Small intestine (tissue), 7 donors: ENCODE measurements around the gene IL7R. TPM values are rescaled to one million over a fixed set of nuclear protein-coding genes. Genes with fewer than 3 reads are reported as not detected.

ENCODE experiments used
- DNase-seq, 2 donors: peaks; one replicate each; pipeline versions ENCODE4 v3.0.0 to v3.0.0-alpha.2; 2013
- FAIRE-seq: peaks from 2 replicates; lab custom pipeline; 2012; peaks lifted over from hg19 to GRCh38; lab: Jason Lieb, UNC
- H3K27ac ChIP-seq, 3 donors: one replicate each; pipeline ENCODE4 v1.5.1; 2013; ENCODE audit warnings: low read length in 2 of 3, mild to moderate bottlenecking in 2 of 3, control low read depth in 1 of 3, inconsistent platforms in 1 of 3, low read depth in 1 of 3, moderate library complexity in 1 of 3
- H3K27me3 ChIP-seq, 3 donors: one replicate each; pipeline ENCODE4 v1.6.1; 2013; ENCODE audit warnings: low read length in 3 of 3, inconsistent platforms in 1 of 3; ENCODE audit not compliant: control insufficient read depth in 3 of 3, insufficient read depth in 3 of 3
- H3K36me3 ChIP-seq, 3 donors: one replicate each; pipeline ENCODE4 v1.6.1; 2013; ENCODE audit warnings: low read length in 3 of 3, inconsistent platforms in 1 of 3, low read depth in 1 of 3, mild to moderate bottlenecking in 1 of 3, moderate library complexity in 1 of 3; ENCODE audit not compliant: control insufficient read depth in 3 of 3, insufficient read depth in 2 of 3
- H3K4me1 ChIP-seq, 3 donors: one replicate each; pipeline ENCODE4 v1.6.1; 2013; ENCODE audit warnings: low read length in 2 of 3, inconsistent platforms in 1 of 3, low read depth in 1 of 3, mild to moderate bottlenecking in 1 of 3, moderate library complexity in 1 of 3; ENCODE audit not compliant: control insufficient read depth in 3 of 3, insufficient read depth in 2 of 3
- H3K4me3 ChIP-seq, 3 donors: one replicate each; pipeline ENCODE4 v1.5.1; 2013; ENCODE audit warnings: low read length in 3 of 3, control low read depth in 1 of 3, inconsistent platforms in 1 of 3, low read depth in 1 of 3, mild to moderate bottlenecking in 1 of 3, moderate library complexity in 1 of 3
- H3K9me3 ChIP-seq, 2 donors: one replicate each; pipeline ENCODE4 v1.6.1; 2013; ENCODE audit warnings: low read depth in 1 of 2, low read length in 1 of 2; ENCODE audit not compliant: control insufficient read depth in 2 of 2, insufficient read depth in 1 of 2
- WGBS, 3 donors: extraction: QIAGEN DNeasy Blood & Tissue Kit; methylation state at CpG; one replicate each; pipeline ENCODE4 v1.1.7; 2013; 5-methylcytosine and 5-hydroxymethylcytosine counted together
- polyA plus RNA-seq, 4 donors: library from polyadenylated mRNA; stranded (reverse) in 3 of 4; unstranded in 1 of 4; fragments of 200-250 nt in 3 of 4; fragments of 120-200 nt in 1 of 4; gene quantifications; one replicate each; pipeline versions ENCODE4 v1.2.1 to v1.2.3, GENCODE V29; 2013
- donor health status: healthy with polysubstance abuse.
- donor health status: control.
- donor health status: control.
- donor health status: Bipolar disorder and iron deficiency.
- donor health status: healthy.

The IL7R gene
- polyA plus RNA-seq, 4 donors: 2.9 to 10.4 (median 7.0) TPM

GRCh38 chr5:35898952-35899660, 42.4 kb downstream of the IL7R start:
- H3K9me3 ChIP-seq: no peaks in the 10 kb centered on the region
- H3K36me3 ChIP-seq: no peaks in the 10 kb centered on the region
- no peak overlapping the region for H3K4me3 ChIP-seq
- FAIRE-seq: no peak
- H3K27me3 ChIP-seq: peaks cover 0 to 2% (median 0%) of the 10 kb centered on the region in 3 donors
- 81 to 90% (median 90%) methylated on average over 7 of the region's 7 CpGs for WGBS, 3 donors
- no peak overlapping the region for H3K27ac ChIP-seq
- H3K4me1 ChIP-seq: no peaks in the 10 kb centered on the region
- DNase-seq: no peak

GRCh38 chr5:35899800-35900199, 43.1 kb downstream of the IL7R start:
- DNase-seq: peak in 1 of 2 donors; percentile 58
- Histone ChIP-seq H3K9me3 (no peaks in the 10 kb centered on the region), H3K4me3 (no peak overlapping the region), H3K4me1 (no peaks in the 10 kb centered on the region), H3K36me3 (no peaks in the 10 kb centered on the region), H3K27me3 (peaks cover 0 to 2% (median 0%) of the 10 kb centered on the region in 3 donors), H3K27ac (no peak overlapping the region)
- 41 to 55% (median 47%) methylated on average over 3 of the region's 3 CpGs for WGBS, 3 donors
- no peak for FAIRE-seq

GRCh38 chr5:35900972-35901695, 44.4 kb downstream of the IL7R start:
- DNase-seq (no peak), FAIRE-seq (no peak)
- no peaks in the 10 kb centered on the region for H3K9me3 ChIP-seq
- H3K27me3 ChIP-seq: no peaks in the 10 kb centered on the region
- 88 to 93% (median 88%) methylated on average over 3 of the region's 3 CpGs for WGBS, 3 donors
- no peak overlapping the region for H3K4me3 ChIP-seq
- no peaks in the 10 kb centered on the region for H3K36me3 ChIP-seq
- no peaks in the 10 kb centered on the region for H3K4me1 ChIP-seq
- no peak overlapping the region for H3K27ac ChIP-seq

GRCh38 chr5:35902046-35902672, 45.5 kb downstream of the IL7R start:
- Histone ChIP-seq H3K36me3 (no peaks in the 10 kb centered on the region), H3K4me1 (no peaks in the 10 kb centered on the region), H3K27ac (no peak overlapping the region), H3K4me3 (no peak overlapping the region), H3K27me3 (no peaks in the 10 kb centered on the region), H3K9me3 (no peaks in the 10 kb centered on the region)
- peak; percentile 26 to 43 for DNase-seq
- no peak for FAIRE-seq
- 25 to 67% (median 40%) methylated on average over 2 of the region's 2 CpGs for WGBS, 3 donors

- H3K4me3 ChIP-seq: no peak overlapping the region
- WGBS, 3 donors: 84 to 91% (median 87%) methylated on average over 6 of the region's 6 CpGs
- no peak overlapping the region for H3K27ac ChIP-seq
- no peaks in the 10 kb centered on the region for H3K36me3 ChIP-seq
- no peaks in the 10 kb centered on the region for H3K4me1 ChIP-seq
- no peak for DNase-seq
- H3K9me3 ChIP-seq: no peaks in the 10 kb centered on the region
- no peak for FAIRE-seq
- H3K27me3 ChIP-seq: no peaks in the 10 kb centered on the region
These were observed 47.0 kb downstream of the IL7R start for GRCh38 chr5:35903631-35904203.

- no peak overlapping the region for H3K27ac ChIP-seq
- no peaks in the 10 kb centered on the region for H3K27me3 ChIP-seq
- FAIRE-seq: no peak
- no peaks in the 10 kb centered on the region for H3K9me3 ChIP-seq
- no peak for DNase-seq
- no peaks in the 10 kb centered on the region for H3K4me1 ChIP-seq
- no peak overlapping the region for H3K4me3 ChIP-seq
- WGBS, 3 donors: 74 to 85% (median 82%) methylated on average over 11 of the region's 11 CpGs
- no peaks in the 10 kb centered on the region for H3K36me3 ChIP-seq
These were observed 47.9 kb downstream of the IL7R start for GRCh38 chr5:35904443-35905132.

GRCh38 chr5:35908228-35908627, 51.5 kb downstream of the IL7R start:
- FAIRE-seq (no peak), DNase-seq (no peak)
- no peaks in the 10 kb centered on the region for H3K4me1 ChIP-seq
- H3K27me3 ChIP-seq: no peaks in the 10 kb centered on the region
- no peak overlapping the region for H3K4me3 ChIP-seq
- H3K36me3 ChIP-seq: no peaks in the 10 kb centered on the region
- WGBS, 3 donors: 43 to 61% (median 46%) methylated on average over 1 of the region's 1 CpG
- no peak overlapping the region for H3K27ac ChIP-seq
- H3K9me3 ChIP-seq: peaks cover 0 to 6% of the 10 kb centered on the region in 2 donors

- H3K27ac ChIP-seq: no peak overlapping the region
- H3K27me3 ChIP-seq: no peaks in the 10 kb centered on the region
- peak in 1 of 2 donors; percentile 21 for DNase-seq
- no peak overlapping the region for H3K4me3 ChIP-seq
- no peaks in the 10 kb centered on the region for H3K36me3 ChIP-seq
- H3K9me3 ChIP-seq: peaks cover 0 to 6% of the 10 kb centered on the region in 2 donors
- no peak for FAIRE-seq
- H3K4me1 ChIP-seq: no peaks in the 10 kb centered on the region
These were observed 52.1 kb downstream of the IL7R start for GRCh38 chr5:35908814-35909213.
